GM20000 (cell line): Measurements from ENCODE around the gene LRSAM1.

Source experiments
- DNase-seq: peaks from one replicate; pipeline ENCODE4 v3.0.0; 2012; ENCODE audit warnings: low spot score
- TF ChIP-seq, protein P1 (sequence below): IDR thresholded peaks from 2 replicates; pipeline ENCODE4 v1.5.1; 2012; ENCODE audit warnings: mild to moderate bottlenecking, control low read depth; ENCODE audit errors: extremely low read depth, missing control alignments

Gene LRSAM1

DNA sequence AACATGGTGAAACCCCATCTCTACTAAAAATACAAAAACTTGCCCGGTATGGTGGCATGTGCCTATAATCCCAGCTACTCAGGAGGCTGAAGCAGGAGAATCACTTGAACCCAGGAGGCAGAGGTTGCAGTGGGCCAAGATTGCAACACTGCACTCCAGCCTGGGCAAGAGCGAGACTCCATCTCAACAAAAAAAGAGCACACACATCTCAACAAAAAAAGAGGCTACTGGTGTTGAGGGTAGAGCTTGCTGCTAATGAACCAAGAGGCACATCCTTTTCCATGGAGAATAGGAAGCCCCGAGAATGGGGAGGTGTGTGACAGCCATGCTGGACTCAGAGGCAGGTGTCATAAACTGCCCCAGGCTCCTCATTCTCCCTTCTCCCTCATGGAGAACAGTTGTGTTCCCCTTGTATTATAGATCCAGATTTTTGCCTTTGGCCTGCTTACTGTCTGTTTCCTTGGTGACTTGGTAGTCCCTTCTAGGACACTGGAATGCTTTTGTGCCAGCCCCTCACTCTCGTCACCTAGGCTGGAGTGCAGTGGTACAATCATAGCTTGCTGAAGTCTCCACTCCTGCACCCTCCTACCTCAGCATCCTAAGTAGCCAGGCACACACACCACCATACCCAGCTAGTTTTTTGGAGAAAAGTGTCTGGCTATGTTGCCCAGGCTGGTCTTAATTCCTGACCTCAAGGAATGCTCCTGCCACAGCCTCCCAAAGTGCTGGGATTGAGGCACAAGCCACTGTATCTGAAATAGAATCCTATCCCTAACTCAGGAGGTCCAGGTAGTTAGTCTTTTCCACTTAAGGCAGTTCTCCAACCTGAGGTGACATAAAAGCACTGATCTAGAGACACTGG, 5.2 kb upstream of the LRSAM1 start:
- DNase-seq, result no peak
- TF ChIP-seq, protein P1, sequence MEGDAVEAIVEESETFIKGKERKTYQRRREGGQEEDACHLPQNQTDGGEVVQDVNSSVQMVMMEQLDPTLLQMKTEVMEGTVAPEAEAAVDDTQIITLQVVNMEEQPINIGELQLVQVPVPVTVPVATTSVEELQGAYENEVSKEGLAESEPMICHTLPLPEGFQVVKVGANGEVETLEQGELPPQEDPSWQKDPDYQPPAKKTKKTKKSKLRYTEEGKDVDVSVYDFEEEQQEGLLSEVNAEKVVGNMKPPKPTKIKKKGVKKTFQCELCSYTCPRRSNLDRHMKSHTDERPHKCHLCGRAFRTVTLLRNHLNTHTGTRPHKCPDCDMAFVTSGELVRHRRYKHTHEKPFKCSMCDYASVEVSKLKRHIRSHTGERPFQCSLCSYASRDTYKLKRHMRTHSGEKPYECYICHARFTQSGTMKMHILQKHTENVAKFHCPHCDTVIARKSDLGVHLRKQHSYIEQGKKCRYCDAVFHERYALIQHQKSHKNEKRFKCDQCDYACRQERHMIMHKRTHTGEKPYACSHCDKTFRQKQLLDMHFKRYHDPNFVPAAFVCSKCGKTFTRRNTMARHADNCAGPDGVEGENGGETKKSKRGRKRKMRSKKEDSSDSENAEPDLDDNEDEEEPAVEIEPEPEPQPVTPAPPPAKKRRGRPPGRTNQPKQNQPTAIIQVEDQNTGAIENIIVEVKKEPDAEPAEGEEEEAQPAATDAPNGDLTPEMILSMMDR, result no peak

DNA sequence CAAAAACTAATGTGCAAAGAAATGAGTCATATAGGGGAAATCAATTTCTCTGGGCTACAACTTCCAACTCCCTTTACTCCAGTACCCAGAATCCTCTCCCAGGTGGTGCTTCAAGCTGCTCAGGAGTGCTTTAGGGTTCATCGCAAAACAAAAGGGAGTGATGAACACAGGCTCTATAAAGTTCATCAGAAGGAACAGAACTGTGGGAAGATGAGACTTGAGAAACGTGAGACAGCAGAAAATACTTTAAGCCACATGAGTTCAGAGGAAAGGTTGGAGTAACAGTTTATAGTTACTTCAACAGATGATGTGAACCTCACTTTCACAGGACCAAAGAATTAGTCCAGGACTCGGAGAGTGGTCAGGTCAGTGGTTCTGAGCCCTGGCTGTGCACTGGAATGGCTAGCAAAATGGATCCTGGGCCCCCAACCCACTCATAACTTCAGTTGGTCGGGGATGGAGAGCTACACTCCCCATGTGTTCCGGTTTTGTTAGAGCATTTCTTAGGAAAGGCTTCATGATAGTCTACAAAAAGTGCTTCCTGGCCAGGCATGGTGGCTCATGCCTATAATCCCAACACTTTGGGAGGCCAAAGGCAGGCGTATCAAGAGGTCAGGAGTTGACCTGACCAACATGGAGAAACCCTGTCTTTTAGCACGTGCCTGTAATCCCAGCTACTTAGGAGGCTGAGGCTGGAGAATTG, 4.4 kb upstream of the LRSAM1 start:
- DNase-seq, result no peak

DNA sequence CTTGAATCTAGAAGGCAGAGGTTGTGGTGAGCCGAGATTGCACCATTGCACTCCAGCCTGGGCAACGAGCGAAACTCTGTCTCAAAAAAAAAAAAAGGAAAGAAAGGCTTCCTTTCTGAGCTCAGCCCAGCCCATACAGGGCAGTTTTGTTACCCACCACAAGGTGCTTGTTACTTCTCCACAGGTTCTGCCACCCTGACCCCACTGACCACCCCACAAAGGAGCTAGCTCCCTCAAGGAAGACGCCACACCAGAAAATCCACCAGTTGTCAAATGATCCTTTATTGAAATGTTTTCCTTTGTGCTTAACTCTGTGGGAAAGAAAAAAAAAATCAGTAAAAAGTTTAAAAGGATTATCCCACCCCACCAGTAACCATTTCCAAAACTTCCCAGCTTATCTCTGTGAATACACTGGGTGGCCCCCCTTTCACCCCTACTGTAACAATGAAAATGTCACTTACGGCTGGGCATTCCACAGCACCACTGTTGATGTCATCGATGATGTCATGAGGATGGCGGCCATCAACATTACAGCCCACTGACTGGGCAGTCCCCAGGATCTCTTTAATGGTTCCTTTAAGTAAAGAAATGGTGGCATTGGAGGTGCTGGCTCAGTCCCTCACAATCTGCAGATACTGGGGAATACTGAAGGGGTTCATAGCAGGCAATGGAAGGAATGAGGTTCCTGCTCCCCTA, 3.7 kb upstream of the LRSAM1 start:
- no peak for DNase-seq
- TF ChIP-seq, protein P1, result no peak

More for the DNA sequence above, 4.4 kb upstream of the LRSAM1 start:
- TF ChIP-seq, protein P1, result no peak

DNA sequence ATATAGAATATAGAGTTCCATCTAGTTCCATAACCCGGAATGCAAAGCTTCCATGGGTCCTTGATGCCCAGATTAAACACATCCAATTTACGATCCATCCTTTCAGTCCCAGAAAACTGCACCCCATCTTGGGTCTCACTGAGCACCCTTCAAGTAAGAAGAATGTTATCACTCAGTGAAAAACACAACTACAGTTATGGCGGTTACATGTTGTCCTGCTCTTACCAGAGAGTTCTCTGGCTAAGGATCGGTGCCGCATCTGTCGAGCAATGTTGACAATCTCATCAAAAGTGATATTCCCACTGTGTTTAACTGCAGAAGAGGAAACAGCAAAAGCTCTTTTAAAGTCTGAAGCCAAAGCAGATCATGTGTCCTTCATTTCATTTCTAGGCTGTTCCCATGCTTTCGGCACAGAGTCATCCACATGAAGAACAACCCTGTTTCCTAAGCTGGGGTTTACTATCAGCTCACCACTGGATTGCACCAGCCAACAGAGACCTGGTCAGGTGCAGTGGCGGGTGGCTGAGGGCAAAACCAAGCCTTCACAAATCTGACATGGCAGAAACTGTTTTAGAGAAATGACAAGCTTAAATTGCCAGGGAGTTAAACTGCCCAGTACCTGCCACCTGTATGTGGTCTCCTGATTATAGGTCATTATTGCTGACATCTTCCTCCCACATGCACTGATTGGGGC, 3.1 kb upstream of the LRSAM1 start:
- DNase-seq, result no peak
- TF ChIP-seq, protein P1, result no peak

DNA sequence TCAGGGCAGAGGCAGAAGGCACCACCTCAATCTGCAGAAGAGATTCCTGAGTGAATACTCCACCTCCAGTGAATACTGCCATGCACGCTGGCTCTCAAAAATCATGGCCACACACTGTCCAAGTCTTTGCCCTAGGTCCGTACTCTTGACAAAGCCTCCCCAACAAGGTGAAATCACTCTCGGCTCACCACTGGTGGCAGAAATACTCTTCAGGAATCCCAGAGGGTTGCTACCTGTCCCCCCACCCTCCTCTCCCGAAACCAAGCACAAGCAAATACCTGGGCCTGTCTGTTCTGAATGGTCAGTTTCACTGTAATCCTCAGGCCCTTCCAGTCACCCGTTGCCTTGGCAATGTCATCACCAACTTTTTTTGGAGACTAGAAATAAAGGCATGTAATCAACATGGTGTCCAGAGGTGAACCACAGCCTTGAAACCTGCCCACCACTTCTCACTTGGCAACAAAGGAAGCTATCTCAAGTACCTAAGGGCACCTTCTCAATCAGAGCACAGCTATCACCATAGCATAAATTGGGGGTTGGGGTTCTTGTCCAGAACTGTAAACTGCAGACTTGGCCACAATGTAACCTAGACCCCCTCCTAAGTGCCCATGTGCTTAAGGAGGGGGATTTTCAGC, 1.9 kb upstream of the LRSAM1 start:
- TF ChIP-seq, protein P1, result no peak
- DNase-seq, result no peak

DNA sequence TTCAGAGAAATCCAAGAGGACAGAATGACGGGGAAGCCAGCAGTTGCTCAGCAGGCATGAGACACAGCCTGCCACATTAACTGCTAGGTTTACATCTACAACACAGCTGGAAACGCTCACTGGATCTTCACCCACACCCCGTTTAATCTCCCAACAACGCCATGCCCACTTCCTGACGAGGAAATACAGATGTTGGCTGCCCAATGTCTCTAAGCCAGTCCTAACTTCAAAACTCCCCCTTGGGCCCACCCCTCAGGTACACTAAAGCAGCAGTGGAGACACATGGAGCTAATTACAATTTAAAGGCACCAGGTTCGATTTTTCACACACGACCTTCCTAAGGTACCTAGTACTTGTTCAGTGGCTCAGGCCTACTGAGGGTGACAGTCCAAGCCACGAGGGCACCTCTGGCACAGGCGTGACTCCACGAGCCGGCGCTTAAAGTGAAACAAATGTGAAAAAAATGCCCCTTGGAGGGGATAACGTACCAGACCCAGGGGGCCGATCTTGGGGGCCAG, 1.0 kb upstream of the LRSAM1 start:
- TF ChIP-seq, protein P1, result no peak
- no peak for DNase-seq
